ENCODE data around the gene TBC1D1.

- TF ChIP-seq CTCF (IDR thresholded peaks at IDR 0.05): no peak
- TF ChIP-seq POLR2AphosphoS5 (IDR thresholded peaks at IDR 0.05): no peak
- no peak for TF ChIP-seq POLR2A (IDR thresholded peaks at IDR 0.05)
Observed at GRCh38 chr4:37865450-37865849, 25.4 kb upstream of the TBC1D1 start.

Data from prostate gland (tissue), 2 donors.